ENCODE measurements around the gene NAV2.

The NAV2 gene

GRCh38 chr11:19842505-19842904, 129.9 kb downstream of the NAV2 start:
- no peak for DNase-seq (ENCODE audit: extremely low spot score)
- POLR2A ChIA-PET, result no interaction called here
- CTCF ChIA-PET, result interaction anchor here (0.9 to 1.8 kb wide), 2 partner anchors 9 to 10 kb away, joined by 3 to 4 read pairs; no protein-coding TSS in a partner anchor
- TF ChIP-seq, protein P1, sequence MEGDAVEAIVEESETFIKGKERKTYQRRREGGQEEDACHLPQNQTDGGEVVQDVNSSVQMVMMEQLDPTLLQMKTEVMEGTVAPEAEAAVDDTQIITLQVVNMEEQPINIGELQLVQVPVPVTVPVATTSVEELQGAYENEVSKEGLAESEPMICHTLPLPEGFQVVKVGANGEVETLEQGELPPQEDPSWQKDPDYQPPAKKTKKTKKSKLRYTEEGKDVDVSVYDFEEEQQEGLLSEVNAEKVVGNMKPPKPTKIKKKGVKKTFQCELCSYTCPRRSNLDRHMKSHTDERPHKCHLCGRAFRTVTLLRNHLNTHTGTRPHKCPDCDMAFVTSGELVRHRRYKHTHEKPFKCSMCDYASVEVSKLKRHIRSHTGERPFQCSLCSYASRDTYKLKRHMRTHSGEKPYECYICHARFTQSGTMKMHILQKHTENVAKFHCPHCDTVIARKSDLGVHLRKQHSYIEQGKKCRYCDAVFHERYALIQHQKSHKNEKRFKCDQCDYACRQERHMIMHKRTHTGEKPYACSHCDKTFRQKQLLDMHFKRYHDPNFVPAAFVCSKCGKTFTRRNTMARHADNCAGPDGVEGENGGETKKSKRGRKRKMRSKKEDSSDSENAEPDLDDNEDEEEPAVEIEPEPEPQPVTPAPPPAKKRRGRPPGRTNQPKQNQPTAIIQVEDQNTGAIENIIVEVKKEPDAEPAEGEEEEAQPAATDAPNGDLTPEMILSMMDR (IDR thresholded peaks at IDR 0.05; ENCODE audit: control extremely low read depth, extremely low read depth, low read depth, missing control alignments), result no peak

DNA sequence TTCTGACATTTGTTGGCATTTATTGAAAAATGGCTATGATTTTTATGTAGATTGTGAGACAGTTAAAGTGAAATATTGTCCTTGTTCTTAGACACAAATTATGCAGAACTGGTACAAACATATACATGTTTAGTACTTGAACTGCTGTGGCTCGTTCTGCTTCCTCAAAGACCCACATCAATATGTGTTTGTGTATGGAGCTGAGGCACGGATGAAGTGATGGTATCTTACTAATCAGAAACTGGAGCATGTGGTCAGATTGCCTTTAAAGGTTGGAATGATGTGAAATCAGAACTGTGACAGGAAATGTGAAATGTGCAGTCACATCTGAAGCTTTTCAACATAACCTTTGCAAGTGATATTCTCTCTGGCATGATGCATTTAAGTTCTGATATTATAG, 130.4 kb downstream of the NAV2 start:
- ChIA-PET CTCF (interaction anchor here (1.8 kb wide), 1 partner anchor 9 kb away, joined by 4 read pairs; no protein-coding TSS in a partner anchor), POLR2A (no interaction called here)

GRCh38 chr11:19844012-19844411, 131.4 kb downstream of the NAV2 start:
- POLR2A ChIA-PET, result no interaction called here
- DNase-seq (ENCODE audit: extremely low spot score), result no peak
- CTCF ChIA-PET, result no interaction called here
- TF ChIP-seq, protein P1 (IDR thresholded peaks at IDR 0.05; ENCODE audit: control extremely low read depth, extremely low read depth, low read depth, missing control alignments), result no peak

More for the DNA sequence above, 130.4 kb downstream of the NAV2 start:
- no peak for DNase-seq (ENCODE audit: extremely low spot score)
- TF ChIP-seq, protein P1 (IDR thresholded peaks at IDR 0.05; ENCODE audit: control extremely low read depth, extremely low read depth, low read depth, missing control alignments), result no peak

GRCh38 chr11:19844806-19845205, 132.2 kb downstream of the NAV2 start:
- ChIA-PET POLR2A (no interaction called here), CTCF (no interaction called here)
- TF ChIP-seq, protein P1 (IDR thresholded peaks at IDR 0.05; ENCODE audit: control extremely low read depth, extremely low read depth, low read depth, missing control alignments), result no peak
- no peak for DNase-seq (ENCODE audit: extremely low spot score)

DNA sequence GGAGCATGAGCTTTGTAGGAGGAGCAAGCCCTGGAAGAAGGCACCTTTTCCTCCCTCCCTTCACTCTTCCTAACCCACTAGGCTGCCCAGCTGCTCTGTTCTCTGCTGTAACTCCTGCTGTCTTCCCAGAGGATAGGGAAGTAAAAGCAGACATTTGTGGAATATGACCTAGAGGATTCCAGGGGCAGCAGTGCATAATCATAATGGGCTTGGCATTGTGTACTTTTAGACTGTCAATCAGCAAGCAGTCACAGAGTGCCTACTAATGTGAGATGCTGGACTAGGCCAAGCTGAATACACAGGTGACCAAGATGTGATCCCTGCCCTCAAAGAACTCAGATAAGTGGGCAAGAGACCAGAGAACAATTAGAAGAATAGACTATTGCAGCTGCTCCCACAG, 133.0 kb downstream of the NAV2 start:
- TF ChIP-seq, protein P1 (IDR thresholded peaks at IDR 0.05; ENCODE audit: control extremely low read depth, extremely low read depth, low read depth, missing control alignments), result no peak
- DNase-seq (ENCODE audit: extremely low spot score), result no peak
- ChIA-PET CTCF (no interaction called here), POLR2A (no interaction called here)

DNA sequence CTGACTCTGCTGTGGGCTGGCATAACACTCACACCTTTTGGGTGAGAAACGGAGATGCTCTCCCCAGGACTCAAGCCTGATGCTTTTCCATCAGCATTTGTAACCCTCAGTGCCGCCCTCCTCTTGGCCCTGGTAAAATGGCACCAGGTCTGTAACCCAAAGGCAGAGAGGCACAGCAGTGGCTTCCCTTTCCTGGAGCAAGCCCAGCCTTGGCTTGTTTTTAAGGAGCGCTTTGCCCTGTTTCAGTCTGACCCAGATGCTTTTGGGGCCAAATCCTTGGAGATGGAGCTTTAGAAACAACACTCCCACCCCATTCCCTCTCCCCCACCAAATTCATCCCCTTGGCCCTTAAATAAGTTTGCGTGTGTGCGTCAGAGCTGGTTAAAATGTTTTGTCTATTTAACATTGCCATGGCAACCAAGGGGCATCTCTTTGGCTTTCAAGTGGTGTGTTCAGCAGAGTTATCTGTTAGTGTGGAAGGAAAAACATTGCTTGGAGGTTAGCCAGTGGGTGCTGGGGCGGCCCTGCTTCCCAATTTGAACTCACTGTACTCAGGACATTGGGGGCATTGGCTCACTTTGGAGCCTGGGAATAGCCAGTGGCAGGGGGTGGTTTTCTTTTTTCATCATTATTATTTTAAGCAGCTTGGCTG, 134.1 kb downstream of the NAV2 start:
- no peak for DNase-seq (ENCODE audit: extremely low spot score)
- ChIA-PET CTCF (no interaction called here), POLR2A (no interaction called here)
- TF ChIP-seq, protein P1 (IDR thresholded peaks at IDR 0.05; ENCODE audit: control extremely low read depth, extremely low read depth, low read depth, missing control alignments), result no peak

Measured in GM10248 (cell line).